ENCODE measurements around the gene LKAAEAR1.

LKAAEAR1 gene

DNA sequence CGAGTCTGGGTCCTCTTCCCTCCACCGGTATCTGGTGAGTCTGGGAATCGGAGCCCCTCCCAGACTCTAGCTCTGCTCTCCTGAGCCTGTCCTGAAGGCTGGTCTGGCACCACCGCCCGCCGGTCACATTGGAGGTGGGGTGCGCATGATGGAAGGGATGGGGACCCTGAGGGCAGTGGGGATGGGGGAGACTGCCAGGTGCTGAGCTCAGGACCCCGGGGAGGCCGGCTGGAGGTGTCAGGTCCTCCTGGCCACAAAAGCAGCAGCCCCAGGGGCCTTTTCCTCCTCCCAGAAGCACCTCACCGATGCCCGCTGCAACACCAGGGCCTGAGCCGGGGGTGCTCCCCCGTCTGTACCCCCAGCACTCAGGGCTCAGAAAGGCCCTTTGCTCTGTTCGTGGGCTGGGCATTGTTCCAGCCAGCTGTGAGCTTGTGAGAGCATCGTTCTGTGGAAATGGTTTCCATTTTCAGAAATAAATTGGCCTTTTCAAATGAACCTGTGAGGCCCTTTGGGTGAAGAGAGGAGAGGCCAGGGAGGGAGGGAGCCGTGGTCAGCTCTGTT lies 25.7 kb upstream of the LKAAEAR1 start:
- TF ChIP-seq, protein P1, sequence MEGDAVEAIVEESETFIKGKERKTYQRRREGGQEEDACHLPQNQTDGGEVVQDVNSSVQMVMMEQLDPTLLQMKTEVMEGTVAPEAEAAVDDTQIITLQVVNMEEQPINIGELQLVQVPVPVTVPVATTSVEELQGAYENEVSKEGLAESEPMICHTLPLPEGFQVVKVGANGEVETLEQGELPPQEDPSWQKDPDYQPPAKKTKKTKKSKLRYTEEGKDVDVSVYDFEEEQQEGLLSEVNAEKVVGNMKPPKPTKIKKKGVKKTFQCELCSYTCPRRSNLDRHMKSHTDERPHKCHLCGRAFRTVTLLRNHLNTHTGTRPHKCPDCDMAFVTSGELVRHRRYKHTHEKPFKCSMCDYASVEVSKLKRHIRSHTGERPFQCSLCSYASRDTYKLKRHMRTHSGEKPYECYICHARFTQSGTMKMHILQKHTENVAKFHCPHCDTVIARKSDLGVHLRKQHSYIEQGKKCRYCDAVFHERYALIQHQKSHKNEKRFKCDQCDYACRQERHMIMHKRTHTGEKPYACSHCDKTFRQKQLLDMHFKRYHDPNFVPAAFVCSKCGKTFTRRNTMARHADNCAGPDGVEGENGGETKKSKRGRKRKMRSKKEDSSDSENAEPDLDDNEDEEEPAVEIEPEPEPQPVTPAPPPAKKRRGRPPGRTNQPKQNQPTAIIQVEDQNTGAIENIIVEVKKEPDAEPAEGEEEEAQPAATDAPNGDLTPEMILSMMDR (IDR thresholded peaks at IDR 0.05; ENCODE audit: control insufficient read depth, insufficient read depth, low read depth, low read length, missing control alignments) = no peak
- no peak overlapping the region for H3K4me3 ChIP-seq (ENCODE audit: control insufficient read depth, low read depth, low read length)
- no peak for DNase-seq (ENCODE audit: low read depth)

DNA sequence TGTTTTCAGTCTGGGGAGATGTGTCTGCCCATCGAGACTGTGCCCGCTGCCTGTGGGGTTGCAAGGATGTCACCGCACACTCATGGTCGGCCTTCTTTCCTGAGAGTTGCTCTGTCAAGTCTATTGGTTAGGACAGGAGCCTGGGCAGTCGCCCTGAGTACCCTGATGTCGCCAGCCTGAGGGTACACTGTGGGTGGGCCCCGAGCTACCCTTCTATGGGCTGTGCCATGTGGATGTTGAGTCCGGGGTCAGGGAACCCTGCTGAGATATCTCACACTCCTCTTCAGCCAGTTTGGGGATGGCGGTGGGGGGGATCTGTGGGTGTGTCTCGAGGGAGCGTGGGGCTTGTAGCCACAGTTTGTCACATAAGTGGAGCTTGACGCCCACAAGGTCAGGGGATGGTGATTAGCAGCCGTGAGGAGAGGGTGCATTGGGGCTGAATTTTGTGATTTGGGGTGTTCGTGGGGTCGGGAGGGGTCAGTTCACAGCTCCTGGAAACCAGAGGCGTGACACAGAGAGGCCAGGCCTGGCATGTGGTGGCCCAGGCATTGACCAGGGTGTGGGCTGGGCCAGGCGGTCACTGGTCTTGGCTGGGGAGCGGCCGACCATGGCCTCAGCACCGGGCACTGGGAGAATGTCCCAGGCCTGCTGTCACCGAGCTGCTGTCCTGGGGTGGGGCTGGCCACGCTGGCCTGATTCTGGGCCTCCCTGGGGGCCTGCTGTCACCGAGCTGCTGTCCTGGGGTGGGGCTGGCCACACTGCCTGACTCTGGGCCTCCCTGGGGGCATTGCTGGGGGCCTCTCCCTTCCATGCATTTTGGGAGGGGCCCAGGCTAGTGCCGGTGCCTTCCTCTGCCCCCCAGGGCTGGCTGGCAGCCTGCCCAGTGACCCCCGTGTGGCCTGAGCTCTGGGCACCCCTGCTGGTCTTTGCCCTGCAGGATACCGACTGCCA lies 24.8 kb upstream of the LKAAEAR1 start:
- DNase-seq (ENCODE audit: low read depth) = no peak
- no peak overlapping the region for H3K4me3 ChIP-seq (ENCODE audit: control insufficient read depth, low read depth, low read length)
- TF ChIP-seq, protein P1 (IDR thresholded peaks at IDR 0.05; ENCODE audit: control insufficient read depth, insufficient read depth, low read depth, low read length, missing control alignments) = no peak

DNA sequence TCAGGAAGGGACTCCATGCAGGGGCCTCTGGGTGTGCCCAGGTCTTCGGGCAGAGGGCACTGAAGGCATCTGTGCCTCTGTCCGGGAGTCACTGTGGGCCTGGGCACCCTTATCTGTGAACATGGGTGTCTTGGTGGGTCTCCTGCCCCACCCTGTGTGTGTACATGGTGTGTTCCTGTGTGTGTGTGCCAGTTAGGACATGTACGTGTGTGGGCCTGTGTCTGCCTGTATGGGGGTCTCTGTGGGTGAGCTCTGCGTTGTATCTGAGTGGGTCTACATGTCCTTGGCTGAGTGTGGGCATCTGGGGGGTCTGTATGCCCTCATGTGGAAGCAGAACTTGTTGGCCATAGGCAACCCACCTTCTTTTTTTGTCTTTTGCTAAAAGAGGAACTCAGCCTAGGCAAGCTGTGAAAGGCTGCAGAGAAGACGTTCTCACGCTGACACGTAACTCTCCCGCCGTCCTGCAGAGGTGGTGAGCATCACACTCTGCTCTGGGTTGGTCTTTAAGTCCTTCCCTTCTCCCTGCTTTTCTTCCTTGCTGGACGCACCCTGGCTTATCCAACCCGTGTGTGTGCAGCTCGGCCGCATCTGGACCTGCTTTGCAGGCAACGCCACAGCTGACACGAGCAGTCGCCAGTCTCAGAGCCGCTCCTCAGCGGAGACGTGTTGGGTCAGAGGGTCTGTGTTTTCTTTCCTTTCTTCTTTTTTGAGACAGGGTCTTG lies 23.7 kb upstream of the LKAAEAR1 start:
- H3K4me3 ChIP-seq (ENCODE audit: control insufficient read depth, low read depth, low read length) = no peak overlapping the region
- DNase-seq (ENCODE audit: low read depth) = no peak
- TF ChIP-seq, protein P1 (IDR thresholded peaks at IDR 0.05; ENCODE audit: control insufficient read depth, insufficient read depth, low read depth, low read length, missing control alignments) = no peak

DNA sequence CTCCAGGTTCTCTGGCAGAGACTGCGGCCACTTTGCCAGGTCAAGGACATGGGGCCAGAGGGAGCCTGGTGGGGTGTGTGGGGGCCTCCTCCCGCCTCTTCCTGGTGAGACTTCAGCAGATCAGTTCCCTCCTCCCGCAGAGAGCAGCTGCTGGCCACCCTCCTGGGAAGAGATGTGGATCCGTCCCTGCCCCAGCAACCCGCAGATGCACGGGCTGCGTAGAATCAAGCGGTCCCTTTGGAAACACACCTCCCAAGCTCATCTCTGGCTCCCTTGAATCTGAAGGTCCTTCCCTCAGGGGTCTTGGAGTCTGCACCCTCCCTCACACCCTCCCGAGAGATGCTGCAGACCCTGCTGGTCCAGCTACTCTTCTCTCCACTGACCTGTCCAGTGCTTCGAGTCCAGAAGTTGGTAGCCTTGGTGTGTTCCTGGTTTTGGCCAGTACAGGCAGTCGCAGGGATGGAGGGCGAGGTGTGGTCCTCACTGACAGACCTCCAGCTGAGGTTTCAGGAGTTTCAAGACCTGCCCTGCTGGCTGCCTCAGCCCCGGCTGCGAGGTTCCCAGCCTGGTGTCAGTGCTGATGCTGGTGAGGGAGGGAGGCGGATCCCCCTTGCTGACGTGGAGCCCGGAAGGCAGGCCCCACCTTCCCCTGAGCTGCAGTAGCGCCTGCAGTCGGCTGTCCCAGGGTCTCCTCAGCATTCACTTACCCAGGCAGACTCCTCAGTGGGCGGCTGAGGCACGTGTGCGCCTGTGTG lies 23.0 kb upstream of the LKAAEAR1 start, which contains the start of gene NPBWR2:
NPBWR2 (minus strand) TSS at position 585 of the 755 bp plus-strand sequence. CDS start 734 bp downstream, outside the sequence.
- H3K4me3 ChIP-seq (ENCODE audit: control insufficient read depth, low read depth, low read length) = no peak within 1 kb of the TSS
- TF ChIP-seq, protein P1 (IDR thresholded peaks at IDR 0.05; ENCODE audit: control insufficient read depth, insufficient read depth, low read depth, low read length, missing control alignments) = no peak
- no peak for DNase-seq (ENCODE audit: low read depth)

DNA sequence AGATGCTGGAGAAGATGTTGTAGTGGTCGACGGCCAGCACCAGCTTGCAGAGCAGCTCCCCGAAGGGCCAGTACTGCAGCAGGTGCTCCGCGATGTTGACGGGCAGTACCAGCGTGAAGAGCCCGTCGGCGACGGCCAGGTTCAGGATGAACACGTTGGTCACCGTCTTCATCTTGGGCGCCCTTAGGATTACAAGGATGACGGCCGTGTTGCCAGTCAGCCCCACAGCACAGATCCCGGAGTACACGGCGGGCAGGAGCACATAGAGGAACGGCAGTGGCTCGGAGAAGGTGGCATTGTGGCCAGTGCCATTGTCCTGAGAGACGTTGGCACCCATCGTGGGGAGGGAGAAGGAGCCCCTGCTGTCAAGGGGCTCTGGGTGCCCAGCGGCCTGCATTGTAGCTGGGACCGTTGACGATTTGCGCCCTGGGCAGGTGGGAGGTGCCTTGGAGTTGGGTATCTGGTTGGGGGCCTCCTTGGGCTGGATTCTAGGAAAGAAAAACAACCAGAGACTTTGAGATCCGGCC lies 22.3 kb upstream of the LKAAEAR1 start:
- DNase-seq (ENCODE audit: low read depth) = no peak
- no peak overlapping the region for H3K4me3 ChIP-seq (ENCODE audit: control insufficient read depth, low read depth, low read length)
- TF ChIP-seq, protein P1 (IDR thresholded peaks at IDR 0.05; ENCODE audit: control insufficient read depth, insufficient read depth, low read depth, low read length, missing control alignments) = no peak
